ENCODE data around the gene FAM161A.

GRCh38 chr2:61833971-61834370 lies 19.9 kb downstream of the FAM161A start:
- TF ChIP-seq CTCF (conservative IDR thresholded peaks at IDR 0.05), result no peak
- no peak for TF ChIP-seq EZH2 (IDR thresholded peaks at IDR 0.05; ENCODE audit: low read depth)

Data from PC-9 (cell line).